ENCODE data around the gene USP3.

USP3 gene

GRCh38 chr15:63545520-63545919, 41.1 kb downstream of the USP3 start:
- DNase-seq = no peak

- DNase-seq = no peak
These were observed 47.0 kb downstream of the USP3 start for GRCh38 chr15:63551400-63551799.

GRCh38 chr15:63553388-63553791, 49.0 kb downstream of the USP3 start:
- DNase-seq = no peak

- no peak for DNase-seq
These were observed 50.0 kb downstream of the USP3 start for GRCh38 chr15:63554337-63554927.

DNA sequence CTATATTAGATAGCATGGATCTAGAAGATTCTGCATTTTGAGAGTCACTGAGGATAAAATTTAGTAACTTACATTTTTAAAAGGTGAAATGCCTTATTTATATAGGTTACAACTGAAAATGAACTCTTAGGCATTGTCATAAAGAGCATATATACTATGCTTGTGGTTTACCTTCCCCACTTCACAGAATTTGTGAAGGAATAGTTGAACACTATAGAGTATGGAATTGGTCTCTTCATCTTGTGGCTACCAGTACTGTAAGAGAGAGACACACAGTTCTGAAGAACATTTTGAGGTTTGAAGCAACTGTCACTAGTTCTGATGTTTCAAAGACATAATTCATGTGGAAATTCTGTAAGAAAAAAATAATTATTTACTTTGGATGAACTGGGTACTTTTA, 51.1 kb downstream of the USP3 start:
- no peak for DNase-seq

- DNase-seq = no peak
These were observed 51.9 kb downstream of the USP3 start for GRCh38 chr15:63556246-63556645.

DNA sequence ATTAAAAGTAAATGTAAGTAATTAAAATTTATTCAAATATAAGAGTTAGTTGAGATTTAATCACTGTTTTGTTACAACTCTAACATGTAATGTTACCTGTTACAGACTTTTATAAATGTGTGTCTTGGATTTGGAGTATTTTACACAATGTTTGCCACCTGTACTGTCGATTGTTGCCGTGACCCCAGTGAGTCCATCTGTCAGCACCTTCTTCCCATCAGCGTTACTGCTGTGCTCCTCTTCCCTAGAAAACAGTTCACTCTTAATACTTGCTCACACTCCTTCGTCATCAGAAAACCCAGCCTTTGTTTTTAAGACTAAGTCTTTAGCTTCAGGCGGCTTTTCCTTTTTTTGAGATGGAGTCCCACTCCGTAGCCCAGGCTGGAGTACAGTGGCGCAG, 52.3 kb downstream of the USP3 start:
- no peak for DNase-seq

DNA sequence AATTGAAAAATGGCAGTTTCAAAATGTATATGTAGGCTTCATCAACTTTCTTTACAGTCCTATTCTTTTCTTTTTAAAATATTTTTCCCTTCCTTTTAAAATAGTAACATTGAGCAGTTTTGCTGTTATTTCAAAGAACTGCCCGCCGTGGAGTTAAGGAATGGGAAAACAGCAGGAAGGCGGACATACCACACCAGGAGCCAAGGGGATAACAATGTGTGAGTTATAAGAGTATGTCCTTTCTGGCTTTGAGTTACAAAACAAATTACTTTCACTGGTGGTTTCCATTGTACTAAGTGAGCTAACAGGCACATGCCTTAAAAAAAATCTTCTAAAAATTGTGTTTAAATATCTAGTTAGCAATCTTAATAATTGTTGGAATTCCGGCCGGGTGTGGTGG, 55.4 kb downstream of the USP3 start:
- DNase-seq = no peak

- DNase-seq = no peak
These were observed 56.5 kb downstream of the USP3 start for GRCh38 chr15:63560741-63561448.

DNA sequence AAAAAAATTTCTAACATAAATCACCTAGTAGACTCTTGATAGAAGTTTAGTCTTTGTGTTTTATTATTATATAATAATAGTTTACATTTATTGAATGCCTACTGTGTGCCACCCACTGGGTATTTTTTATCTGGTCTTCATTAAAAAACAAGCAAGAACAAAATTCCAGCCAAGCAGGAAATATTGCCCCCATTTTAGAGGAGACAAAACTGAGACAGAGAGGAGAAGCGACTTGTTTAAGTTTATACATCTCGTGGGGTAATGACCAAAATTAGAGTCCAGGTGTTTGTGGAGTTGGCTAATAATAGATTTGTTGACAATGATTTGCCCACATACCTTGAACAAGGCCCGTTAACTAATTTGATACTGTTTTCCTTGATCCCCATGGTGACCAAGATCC, 59.7 kb downstream of the USP3 start:
- DNase-seq = no peak

DNA sequence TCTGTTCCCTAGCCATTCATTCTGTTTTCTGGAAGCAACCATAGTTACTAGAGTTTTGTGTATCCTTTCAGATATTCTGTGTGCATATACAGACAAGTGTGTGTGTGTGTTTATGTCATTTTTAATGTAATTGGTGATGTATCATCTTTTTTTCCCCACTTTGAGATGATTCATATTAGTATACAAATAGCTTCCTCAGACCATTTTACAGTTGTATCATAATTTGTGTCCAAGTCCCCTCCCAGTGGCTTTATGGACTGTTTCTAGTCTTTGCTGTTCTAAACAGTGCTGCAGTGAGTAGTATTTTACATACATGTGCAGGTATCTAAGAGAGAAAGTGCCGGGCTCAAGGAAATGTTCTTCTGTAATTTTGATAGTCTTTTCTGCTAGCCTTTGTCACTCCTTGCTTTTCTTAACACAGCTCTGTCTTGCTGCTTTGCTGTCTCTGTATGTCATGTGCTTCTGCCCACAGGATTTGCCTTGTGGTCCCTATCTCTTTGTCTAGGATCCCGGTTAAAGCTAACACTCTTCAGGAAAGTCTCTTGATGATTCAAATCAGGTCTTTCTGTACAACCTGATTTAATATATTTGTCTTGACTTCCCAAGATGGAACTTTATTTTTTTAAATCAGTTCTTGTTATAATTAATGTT, 61.3 kb downstream of the USP3 start:
- DNase-seq = no peak

DNA sequence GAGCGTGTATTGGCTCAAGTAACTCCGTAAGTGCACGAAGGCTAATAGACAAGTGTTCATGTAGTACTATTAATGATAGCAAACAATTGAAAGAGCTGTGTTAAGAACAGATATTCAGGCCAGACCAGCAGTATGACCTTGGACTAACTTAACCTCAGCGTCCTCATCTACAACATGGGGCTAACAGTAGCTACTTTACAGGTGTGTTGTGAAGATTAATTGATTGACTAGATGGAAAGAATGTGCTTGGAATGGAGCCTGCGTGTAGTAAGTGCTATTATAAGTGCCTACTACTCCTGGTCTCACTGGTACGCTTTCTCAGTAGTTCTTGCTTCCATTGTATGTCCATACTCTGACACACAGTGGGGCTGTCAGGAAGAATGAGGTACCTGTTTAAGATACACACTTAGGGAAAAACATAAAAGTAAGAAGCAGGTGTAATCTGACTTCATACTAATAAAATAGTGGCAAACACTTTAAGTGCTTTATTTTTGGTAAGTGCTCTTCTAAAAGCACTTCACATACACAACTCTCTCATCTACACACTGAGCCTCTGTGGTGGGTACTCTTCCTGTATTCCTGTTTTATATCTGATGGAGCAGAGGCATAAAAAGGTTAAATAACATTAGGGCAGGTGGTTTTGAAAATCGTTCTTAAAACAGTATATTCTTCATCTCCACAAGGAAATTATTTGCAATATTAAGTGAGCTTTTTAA, 68.5 kb downstream of the USP3 start:
- peak; percentile 89 for DNase-seq

DNA sequence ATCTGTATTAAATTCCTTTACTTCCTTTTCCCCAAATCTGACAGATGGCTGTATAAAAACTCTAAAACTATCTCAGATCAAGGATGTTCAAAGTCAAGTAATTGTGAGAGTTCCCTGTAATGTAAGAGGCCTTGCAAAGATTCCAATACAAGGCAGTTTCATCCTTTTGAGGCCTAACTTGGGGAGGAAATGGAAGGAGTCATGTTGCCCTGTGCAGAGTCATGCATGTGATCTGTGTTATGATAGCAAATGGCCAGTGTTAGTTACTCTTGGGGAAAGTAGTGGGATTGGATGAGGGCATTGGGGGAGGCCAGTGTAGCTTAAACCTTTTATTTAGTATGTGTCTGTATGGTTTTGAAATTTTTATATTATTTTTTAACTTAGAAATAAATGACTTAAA, 69.1 kb downstream of the USP3 start:
- no peak for DNase-seq

- no peak for DNase-seq
These were observed 70.9 kb downstream of the USP3 start for GRCh38 chr15:63575312-63575711.

DNA sequence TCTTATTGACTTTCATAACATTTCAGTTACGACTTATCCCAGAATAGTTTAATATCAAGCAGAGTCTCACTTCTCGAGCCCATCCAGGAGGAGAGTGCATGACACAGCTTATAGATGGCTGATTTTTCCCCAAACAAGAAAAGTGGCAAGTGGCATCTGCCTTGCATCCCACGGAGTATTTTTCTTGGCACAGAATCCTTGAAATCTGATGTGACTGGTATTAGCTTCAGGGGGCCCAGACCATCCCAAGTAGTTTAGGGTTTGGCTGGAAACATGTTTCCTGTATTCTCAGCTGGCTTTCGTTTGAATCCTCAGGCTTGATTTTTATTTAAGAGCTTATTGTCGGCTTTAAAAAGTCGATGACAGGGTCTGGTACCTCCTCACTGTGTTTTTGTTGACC, 72.0 kb downstream of the USP3 start:
- no peak for DNase-seq

DNA sequence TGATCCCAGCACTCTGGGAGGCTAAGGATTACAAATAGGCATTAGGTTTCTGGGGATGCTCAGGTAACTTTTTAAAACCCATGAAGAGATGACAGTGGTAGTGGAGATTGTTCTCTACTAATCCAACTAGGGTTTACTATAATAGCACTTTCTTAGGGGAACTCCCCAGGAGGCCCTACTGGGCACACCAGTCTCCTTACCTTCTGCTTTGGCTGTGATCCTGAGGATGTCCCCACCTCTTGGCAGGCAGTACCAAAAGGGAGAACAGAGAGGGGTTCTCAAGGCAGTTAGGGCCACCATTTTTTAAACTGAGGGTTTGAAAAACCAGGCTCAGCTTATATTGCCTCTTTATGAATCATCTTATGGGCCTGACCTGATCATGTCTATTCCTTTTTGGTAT, 77.8 kb downstream of the USP3 start:
- DNase-seq = no peak

GRCh38 chr15:63582718-63583426, 78.5 kb downstream of the USP3 start:
- DNase-seq = no peak

DNA sequence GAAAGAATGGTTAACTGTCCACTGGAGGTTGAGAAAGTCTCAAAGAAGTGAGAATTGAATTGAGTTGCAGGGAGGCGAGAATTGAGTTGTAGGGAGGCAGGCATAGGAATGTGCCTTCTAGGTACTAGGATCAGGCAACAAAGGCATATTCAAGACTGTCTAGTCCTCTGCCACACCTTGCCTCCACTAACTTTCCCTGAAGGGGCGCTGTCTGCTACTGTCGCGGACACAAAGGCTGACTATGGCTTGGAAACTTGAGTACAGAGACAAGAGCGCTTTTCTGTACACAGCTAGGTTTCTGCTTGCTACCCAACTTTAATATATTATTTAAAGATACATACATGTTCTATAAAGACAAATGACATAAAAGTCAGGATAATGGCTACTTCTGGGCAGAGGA, 82.4 kb downstream of the USP3 start:
- DNase-seq = no peak

DNA sequence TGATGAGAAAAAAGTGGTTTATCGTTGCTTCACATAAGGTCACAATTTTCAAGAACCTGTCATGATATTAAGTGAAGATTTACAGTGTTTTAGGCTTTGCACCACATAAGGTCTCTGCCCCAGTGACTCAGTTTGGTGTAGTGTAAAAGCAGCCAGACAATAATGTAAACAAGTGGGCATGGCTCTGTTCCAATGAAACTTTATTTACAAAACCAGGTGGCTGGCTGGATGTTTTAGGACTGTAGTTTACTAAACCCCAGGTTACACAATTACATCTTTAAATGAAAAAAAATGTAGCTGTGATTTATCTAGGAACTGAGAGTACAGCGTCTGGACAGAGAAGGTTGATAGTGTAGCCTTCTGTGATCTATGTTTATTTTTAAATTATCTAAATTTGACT, 83.1 kb downstream of the USP3 start:
- DNase-seq = no peak

GRCh38 chr15:63588826-63589225, 84.4 kb downstream of the USP3 start:
- no peak for DNase-seq

DNA sequence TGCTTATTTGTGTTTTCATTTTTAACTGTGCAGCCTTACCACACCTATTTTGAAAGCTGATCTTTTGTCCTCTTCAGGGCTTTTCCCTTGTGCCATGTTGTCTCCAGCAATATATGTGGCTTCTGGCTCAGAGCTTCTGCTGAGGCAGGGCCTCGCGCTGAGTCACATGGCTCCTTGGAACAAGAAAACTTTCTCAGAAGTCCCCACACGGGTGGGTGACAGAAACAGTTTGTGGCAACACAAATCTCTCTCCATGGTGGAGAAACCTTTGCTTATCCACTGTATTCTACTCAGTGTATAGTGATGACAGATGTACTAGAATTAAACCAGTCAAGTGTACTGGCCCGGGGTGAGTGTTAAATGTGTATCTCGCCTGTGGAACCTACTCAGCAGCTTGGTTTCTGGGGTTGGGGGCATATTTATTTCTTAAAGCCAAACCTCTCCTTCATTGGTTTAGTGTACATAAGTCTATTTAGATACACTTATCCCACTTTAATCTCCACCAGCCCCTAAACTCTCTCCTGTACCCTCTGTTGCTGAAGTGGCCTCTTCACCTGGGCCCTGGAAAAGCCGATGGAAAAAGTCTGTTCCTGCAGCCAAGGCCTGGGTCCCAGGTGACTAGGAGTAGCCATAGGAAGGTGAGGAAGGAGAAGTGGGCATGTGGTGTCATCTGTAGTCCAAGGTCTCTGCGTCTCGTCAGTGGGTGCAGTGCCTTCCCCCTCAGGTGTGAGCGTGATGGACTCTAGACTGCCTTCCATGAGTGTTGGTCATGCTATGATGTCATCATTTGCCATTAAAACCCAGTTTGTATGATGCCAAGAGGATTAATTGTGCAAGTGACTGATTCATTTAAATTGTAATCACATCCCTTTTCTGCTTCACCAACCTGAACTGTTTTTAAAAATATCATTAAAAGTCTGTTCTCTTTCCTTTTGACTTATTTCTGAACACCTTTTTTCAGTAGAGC, 89.6 kb downstream of the USP3 start:
- DNase-seq = no peak

GRCh38 chr15:63595065-63595464, 90.7 kb downstream of the USP3 start:
- no peak for DNase-seq
